Measurements from ENCODE around the gene ATP9A. TPM values are rescaled to one million over a fixed set of nuclear protein-coding genes. Genes with fewer than 3 reads are reported as not detected.

The ATP9A gene
- total and polyA plus RNA-seq, 2 of the 8 experiments (the other 6 are each of a cell fraction or from before 2014, with no cell fraction given) = 5.0 to 6.4 TPM

GRCh38 chr20:51639206-51639832 lies 128.9 kb downstream of the ATP9A start:
- H4K5ac ChIP-seq (ENCODE audit: insufficient read length, low read depth, low read length) = no peak overlapping the region
- H3K9me3 ChIP-seq (ENCODE audit: insufficient read depth in 2 of 2, low read depth in 1 of 2, low read length in 1 of 2) = no peaks in the 10 kb centered on the region
- H3K79me2 ChIP-seq (ENCODE audit: control insufficient read depth in 1 of 2, insufficient read depth in 2 of 2, low read length in 2 of 2) = no peaks in the 10 kb centered on the region
- H3K14ac ChIP-seq (ENCODE audit: insufficient read length) = no peak overlapping the region
- H3K4me2 ChIP-seq (ENCODE audit: insufficient read depth in 1 of 2, low read depth in 2 of 2, low read length in 2 of 2) = no peak overlapping the region
- no peak overlapping the region for H2BK20ac ChIP-seq (ENCODE audit: low read length)
- H4K91ac ChIP-seq (replicated peaks; ENCODE audit: insufficient read length, low read length) = no peak overlapping the region
- H3K23me2 ChIP-seq (ENCODE audit: low read depth, low read length) = no peaks in the 10 kb centered on the region
- H3K18ac ChIP-seq (ENCODE audit: extremely low read depth, low read length) = no peak overlapping the region
- H3K4me1 ChIP-seq (replicated peaks in 1 of 4; ENCODE audit: control insufficient read depth in 3 of 4, insufficient read depth in 4 of 4, low read length in 3 of 4) = no peaks in the 10 kb centered on the region
- no peak overlapping the region for H3K4ac ChIP-seq (replicated peaks; ENCODE audit: insufficient read length, low read depth, low read length)
- H3K56ac ChIP-seq (replicated peaks; ENCODE audit: insufficient read length, low read depth, low read length) = no peak overlapping the region
- H3K79me1 ChIP-seq (ENCODE audit: low read depth, low read length) = no peaks in the 10 kb centered on the region
- H2BK120ac ChIP-seq (replicated peaks; ENCODE audit: low read depth, low read length) = no peak overlapping the region
- H4K20me1 ChIP-seq (replicated peaks in 1 of 2; ENCODE audit: control insufficient read depth in 1 of 2, insufficient read depth in 2 of 2, low read length in 2 of 2) = peaks cover 0 to 4% of the 10 kb centered on the region in 2 experiments
- H2BK12ac ChIP-seq (ENCODE audit: low read depth, low read length) = no peak overlapping the region; the same call in 1 of the 2 replicates
- DNase-seq (ENCODE audit: low read depth in 1 of 2, low spot score in 2 of 2) (peak; percentile 51 to 97), FAIRE-seq (peak; percentile 73)
- 41% methylated on average over 12 of the region's 12 CpGs; no CpG with 5 or more reads in 1 of the 2 experiments for WGBS, 2 experiments (ENCODE audit: extremely low coverage in 1 of 2, insufficient coverage in 1 of 2, insufficient read length in 1 of 2, insufficient replicate concordance in 2 of 2, low coverage in 1 of 2, low lambda C conversion rate in 2 of 2, missing lambda C conversion rate in 1 of 2)
- CTCF ChIA-PET (ENCODE audit: partially characterized antibody) = interaction anchor here (0.6 to 5.1 kb wide), 29 partner anchors 9 to 1343 kb away, joined by 3 to 66 read pairs (median 4); no protein-coding TSS in a partner anchor
- H2BK5ac ChIP-seq (ENCODE audit: low read depth, low read length) = no peak overlapping the region
- H3K27ac ChIP-seq (ENCODE audit: low read depth, low read length) = no peak overlapping the region
- H3K23ac ChIP-seq (ENCODE audit: insufficient read length) = no peak overlapping the region
- H2AK5ac ChIP-seq (ENCODE audit: low read depth, low read length) = no peak overlapping the region
- peak overlapping the region; percentile 62; the same call in 1 of the 2 replicates for H2BK15ac ChIP-seq (ENCODE audit: low read length)
- no peaks in the 10 kb centered on the region for H3K36me3 ChIP-seq (ENCODE audit: control insufficient read depth in 2 of 4, insufficient read depth in 4 of 4, low read length in 3 of 4)
- no peaks in the 10 kb centered on the region for H3K27me3 ChIP-seq (replicated peaks in 1 of 4; ENCODE audit: control insufficient read depth in 3 of 4, extremely low read depth in 1 of 4, insufficient read depth in 3 of 4, low read length in 3 of 4)
- H3K4me3 ChIP-seq (ENCODE audit: extremely low read depth in 1 of 4, insufficient read depth in 2 of 4, low read depth in 3 of 4, low read length in 4 of 4) = no peak overlapping the region
- no peak overlapping the region for H2AFZ ChIP-seq (ENCODE audit: low read length)
- H4K8ac ChIP-seq (ENCODE audit: extremely low read depth, insufficient read depth, low read length) = no peak overlapping the region
- no peak overlapping the region for H3K9ac ChIP-seq (replicated peaks in 1 of 4; ENCODE audit: extremely low read depth in 1 of 4, low read depth in 3 of 4, low read length in 3 of 4)
- POLR2A ChIA-PET (ENCODE audit: partially characterized antibody) = interaction anchor here (0.6 kb wide), 1 partner anchor 469 kb away, joined by 4 read pairs; no protein-coding TSS in a partner anchor
- no peak for TF ChIP-seq GABPA (IDR thresholded peaks at IDR 0.05; ENCODE audit: borderline replicate concordance, insufficient read depth, low read length)
- no peak for TF ChIP-seq RFX5 (IDR thresholded peaks at IDR 0.05; ENCODE audit: borderline replicate concordance, low read depth, low read length)

Measured in H1 (cell line).